Transverse colon (tissue), 4 donors: ENCODE measurements around the gene FRYL.

Experiments used
- CTCF ChIP-seq, 5 experiments: fragments of 200-600 bp in 3 of 5; fragments of 450-650 bp in 2 of 5; sonication (generic) in 3 of 5; IDR thresholded peaks; 1 replicate in 2 of 5; 2 replicates in 3 of 5; pipeline ENCODE4 v1.5.1; 2016 to 2017; ENCODE audit warnings: antibody characterized with exemption in 5 of 5, inconsistent platforms in 3 of 5, mild to moderate bottlenecking in 2 of 5, moderate library complexity in 1 of 5
- EP300 ChIP-seq: sonication (generic); formaldehyde crosslinking; IDR thresholded peaks from one replicate; pipeline ENCODE4 v1.6.1; 2017; ENCODE audit warnings: antibody characterized with exemption, low read depth
- POLR2A ChIP-seq: fragments of 450-650 bp; IDR thresholded peaks from one replicate; pipeline ENCODE4 v1.6.1; 2016; ENCODE audit warnings: antibody characterized with exemption, mild to moderate bottlenecking, moderate library complexity
- POLR2AphosphoS5 ChIP-seq, 3 donors: sonication (generic); formaldehyde crosslinking; IDR thresholded peaks; one replicate each; pipeline ENCODE4 v1.6.1; 2016; ENCODE audit warnings: antibody characterized with exemption in 3 of 3

- TF ChIP-seq POLR2A (no peak), POLR2AphosphoS5 (IDR thresholded peaks at IDR 0.05) (no peak), CTCF (IDR thresholded peaks at IDR 0.05) (no peak), EP300 (no peak)
Observed at GRCh38 chr4:48753159-48753558, 26.9 kb downstream of the FRYL start.
